22Rv1 (cell line): ENCODE results near the gene ARTN.

Experiments used
- H3K27ac ChIP-seq: fragments of 450-650 bp; 2 replicates; pipeline ENCODE4 v1.5.1; 2017
- ZFX ChIP-seq: fragments of 450-650 bp; IDR thresholded peaks from 2 replicates; pipeline ENCODE4 v1.6.1; 2017; ENCODE audit warnings: antibody characterized with exemption, borderline replicate concordance
- TF ChIP-seq, protein P1 (sequence below): fragments of 450-650 bp; IDR thresholded peaks from 2 replicates; pipeline ENCODE4 v1.5.1; 2017; ENCODE audit warnings: mild to moderate bottlenecking

The ARTN gene

DNA sequence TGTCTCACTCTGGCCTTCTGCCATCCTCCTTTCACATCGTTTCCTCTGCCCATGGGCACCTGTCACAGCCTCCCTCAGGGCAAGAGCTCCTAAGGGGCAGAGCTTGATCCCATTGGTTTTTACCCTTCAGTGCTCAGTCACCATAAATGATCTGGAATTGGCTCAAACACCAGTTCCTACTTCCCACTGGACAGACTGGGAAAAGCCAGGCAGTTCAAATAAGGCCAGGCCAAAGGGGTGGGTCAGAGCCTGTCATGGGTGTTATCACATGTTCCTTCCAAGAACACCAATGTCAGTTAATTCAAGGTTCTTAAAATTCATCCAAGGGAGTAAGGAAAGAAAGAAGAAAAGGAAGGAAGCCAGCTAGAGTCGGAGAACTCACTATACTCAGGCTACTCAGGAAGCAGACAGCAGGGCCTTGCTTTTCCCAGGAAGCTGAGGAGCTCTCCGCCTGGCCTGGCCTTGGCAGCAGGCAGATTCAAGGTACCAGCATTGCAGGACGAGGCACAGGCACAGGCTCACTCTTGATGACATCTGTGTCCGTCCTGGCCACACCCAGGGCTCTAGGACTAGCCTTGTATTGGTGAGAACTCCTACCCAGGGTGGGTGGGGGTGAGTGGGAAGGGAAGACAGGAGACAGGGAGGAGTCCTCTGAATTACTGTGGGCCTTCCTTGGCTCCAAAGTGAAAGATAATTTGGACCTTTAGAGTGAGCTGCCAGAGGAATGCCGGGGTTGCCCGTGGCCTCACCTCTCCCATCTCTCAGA, 32.2 kb upstream of the ARTN start:
- no peak overlapping the region for H3K27ac ChIP-seq
- TF ChIP-seq ZFX, result no peak
- TF ChIP-seq, protein P1, sequence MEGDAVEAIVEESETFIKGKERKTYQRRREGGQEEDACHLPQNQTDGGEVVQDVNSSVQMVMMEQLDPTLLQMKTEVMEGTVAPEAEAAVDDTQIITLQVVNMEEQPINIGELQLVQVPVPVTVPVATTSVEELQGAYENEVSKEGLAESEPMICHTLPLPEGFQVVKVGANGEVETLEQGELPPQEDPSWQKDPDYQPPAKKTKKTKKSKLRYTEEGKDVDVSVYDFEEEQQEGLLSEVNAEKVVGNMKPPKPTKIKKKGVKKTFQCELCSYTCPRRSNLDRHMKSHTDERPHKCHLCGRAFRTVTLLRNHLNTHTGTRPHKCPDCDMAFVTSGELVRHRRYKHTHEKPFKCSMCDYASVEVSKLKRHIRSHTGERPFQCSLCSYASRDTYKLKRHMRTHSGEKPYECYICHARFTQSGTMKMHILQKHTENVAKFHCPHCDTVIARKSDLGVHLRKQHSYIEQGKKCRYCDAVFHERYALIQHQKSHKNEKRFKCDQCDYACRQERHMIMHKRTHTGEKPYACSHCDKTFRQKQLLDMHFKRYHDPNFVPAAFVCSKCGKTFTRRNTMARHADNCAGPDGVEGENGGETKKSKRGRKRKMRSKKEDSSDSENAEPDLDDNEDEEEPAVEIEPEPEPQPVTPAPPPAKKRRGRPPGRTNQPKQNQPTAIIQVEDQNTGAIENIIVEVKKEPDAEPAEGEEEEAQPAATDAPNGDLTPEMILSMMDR, result no peak

- TF ChIP-seq, protein P1, result no peak
- TF ChIP-seq ZFX, result no peak
- no peak overlapping the region for H3K27ac ChIP-seq
Measured at GRCh38 chr1:43902058-43902831, 31.4 kb upstream of the ARTN start.

GRCh38 chr1:43904660-43905551, 28.7 kb upstream of the ARTN start:
- no peak for TF ChIP-seq ZFX
- TF ChIP-seq, protein P1, result no peak

DNA sequence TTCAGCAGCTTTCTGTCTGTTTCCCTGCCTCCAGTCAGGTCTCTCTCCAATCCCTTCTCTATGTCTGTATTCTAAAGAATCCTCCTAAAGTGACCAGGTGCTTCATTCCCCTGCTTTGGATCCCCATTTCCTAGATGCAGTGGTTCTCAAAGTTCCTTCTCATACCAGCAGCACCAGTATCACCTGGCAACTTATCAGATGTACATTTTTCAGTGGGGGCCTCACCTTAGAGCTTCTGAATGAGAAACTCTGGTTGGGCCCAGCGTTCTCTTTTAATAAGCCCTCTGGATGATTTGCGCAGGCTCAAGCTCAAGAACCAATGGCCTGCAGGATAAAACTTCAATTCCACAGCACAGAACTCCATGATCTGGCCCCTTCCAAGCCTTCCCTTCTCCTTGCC, 25.4 kb upstream of the ARTN start:
- no peak overlapping the region for H3K27ac ChIP-seq
- TF ChIP-seq ZFX, result no peak
- TF ChIP-seq, protein P1, result no peak

More at GRCh38 chr1:43904660-43905551, 28.7 kb upstream of the ARTN start:
- H3K27ac ChIP-seq, result no peak overlapping the region

- H3K27ac ChIP-seq, result no peak overlapping the region
- TF ChIP-seq, protein P1, result no peak
- TF ChIP-seq ZFX, result no peak
Measured at GRCh38 chr1:43908858-43909257, 24.7 kb upstream of the ARTN start.

GRCh38 chr1:43910343-43910742, 23.3 kb upstream of the ARTN start:
- TF ChIP-seq, protein P1, result no peak
- no peak for TF ChIP-seq ZFX
- H3K27ac ChIP-seq, result no peak overlapping the region
